Activated CD8-positive, alpha-beta memory T cell treated with anti-CD3 and anti-CD28 coated beads, Interleukin-2, amount 50 U/mL, for 1 hour (primary cell): ENCODE data around the gene GLIS1.

Experiments
- DNase-seq: peaks from one replicate; pipeline ENCODE4 v3.0.0-alpha.2; 2020; ENCODE audit errors: extremely low read depth

Gene GLIS1

DNA sequence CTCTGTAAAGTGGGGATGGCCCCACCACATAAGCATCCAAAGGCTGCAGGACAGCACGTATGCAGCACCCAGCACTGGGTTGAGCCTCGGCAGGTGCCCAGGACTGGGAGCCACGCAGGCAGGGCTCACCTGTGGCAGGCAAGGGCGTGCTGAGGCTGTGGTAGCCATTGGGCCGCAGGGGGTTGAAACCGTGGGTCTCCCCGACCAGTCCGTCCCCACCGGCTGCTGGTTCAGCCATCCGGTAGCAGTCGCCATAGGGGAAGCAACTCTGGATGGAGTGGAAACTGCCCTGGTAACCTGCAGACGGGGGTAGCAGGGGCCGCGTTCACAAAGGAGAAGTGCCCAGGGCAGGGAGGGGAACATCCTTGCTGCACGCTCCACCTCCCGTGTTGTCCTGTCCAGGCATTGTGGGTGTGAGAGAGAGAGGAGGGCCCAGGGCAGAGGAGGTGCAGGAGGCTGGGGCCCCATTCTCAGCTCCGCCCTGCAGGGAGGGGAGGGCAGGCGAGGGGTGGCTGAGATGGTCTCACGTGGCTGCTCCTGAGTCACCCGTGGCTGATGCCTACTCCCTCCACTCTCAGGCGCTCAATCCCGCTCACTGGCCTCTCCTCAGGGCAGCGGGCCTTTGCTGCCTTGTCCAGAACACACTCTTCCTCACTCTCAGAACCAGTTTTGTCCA lies 229.8 kb downstream of the GLIS1 start:
- no peak for DNase-seq

DNA sequence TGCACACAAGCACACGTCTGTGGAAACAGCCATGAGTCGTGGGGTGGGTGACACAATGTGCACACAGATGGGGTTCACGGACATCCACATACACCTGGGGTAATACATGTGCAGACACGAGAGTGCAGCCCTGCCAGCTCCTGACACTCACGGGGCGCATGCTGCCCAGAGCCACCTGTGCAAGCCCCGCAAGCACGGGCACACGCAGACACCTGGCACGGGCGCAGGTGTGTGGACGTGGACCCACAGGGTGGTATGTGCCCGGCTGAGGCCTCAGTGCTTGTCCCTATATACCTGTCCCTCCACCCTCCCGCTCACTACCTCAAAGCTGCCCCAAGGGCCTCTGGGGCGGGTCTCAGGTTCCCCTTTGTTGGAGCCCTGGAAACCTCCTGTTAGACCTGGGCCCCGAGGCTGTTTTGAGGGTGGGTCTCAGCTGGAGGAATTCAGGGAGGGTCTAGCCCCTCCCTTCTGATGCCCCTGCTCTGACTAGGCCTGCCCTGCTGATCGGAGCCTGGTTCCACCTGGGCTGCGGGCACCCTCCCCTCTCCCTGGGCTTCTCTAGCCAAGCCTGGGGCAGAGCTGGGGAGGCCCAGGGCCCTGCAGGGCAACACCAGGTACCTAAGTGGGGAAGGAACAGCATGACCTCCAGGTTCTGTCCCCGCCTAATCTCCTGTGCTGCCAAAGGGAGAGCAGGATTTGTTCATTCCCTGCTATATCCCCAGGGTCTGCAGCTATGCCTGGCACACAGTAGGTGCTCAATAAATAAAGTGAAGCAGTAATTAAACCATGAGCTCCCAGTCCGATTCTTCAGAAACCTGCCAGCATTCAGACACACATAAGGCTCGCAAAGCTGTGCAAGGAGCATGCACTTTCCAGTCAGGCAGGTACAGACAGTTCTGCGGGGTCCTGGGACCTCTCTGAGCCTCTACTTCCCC lies 230.6 kb downstream of the GLIS1 start:
- DNase-seq = no peak

DNA sequence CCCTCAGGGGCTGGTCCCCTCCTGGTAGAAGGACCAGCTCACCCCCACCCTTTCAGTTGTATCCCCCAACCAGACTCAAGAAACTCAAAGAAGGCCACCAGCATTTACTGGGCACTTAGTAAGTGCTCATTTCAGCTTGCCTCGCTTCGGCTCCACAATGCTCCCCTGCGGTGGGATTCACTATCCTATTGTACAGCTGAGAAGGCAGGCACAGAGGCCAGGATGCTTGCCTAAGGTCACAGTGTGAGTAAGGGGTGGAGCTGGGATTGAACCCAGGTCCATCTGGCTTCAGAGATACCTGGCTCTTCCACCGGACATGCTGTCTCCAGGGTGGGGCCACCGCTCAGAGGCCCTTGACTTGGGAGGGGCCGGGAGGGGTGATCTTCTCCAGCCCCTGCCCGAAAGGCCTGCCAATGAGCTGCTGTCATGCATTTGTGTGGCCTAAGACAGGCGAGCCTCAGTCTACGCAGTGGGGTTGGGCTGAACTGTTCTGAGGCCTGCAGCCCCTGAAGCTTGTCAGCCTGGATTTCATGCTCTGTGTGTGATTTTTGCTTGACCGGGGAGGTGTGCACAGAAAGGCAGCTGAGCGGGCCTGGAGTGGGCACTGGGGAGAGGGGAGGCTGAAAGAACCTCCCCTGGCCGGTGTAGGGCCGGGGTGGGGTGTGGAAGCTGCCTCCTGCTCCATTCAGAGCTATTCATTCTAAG lies 231.7 kb downstream of the GLIS1 start:
- DNase-seq = no peak

DNA sequence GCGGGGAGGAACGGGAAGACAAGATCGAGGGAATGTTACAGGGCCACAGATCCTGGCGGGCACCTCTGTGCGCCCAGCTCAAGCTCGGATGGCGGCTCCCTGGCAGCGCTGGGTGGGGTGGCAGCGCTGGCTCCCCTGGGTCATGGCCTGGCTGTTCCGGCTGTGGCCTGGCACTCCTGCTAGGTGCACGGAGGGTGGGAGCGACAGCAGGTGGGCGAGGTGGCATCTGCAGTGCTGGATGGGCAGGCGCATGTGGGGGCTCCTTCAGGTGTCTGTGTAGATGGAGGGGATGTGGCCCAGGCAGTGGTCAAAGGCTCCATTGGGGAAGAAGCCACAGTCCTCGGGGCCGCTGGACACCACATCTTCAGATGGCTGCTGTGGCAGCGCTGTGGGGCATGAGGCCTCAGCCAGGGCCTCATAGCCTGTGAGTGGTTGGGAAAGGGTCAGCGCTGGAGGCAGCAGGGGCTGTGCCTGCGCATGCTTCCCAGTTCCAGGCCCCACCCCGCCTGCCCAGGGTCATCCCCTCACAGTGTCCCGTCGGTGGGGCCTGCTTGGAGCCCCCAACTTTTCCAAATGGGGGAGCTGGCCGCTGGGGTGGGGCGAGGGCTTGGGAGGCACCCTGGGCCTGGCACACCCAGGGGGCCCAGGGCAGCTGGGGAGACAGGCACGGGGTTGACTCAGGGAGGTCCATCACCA lies 232.5 kb downstream of the GLIS1 start:
- DNase-seq = no peak

DNA sequence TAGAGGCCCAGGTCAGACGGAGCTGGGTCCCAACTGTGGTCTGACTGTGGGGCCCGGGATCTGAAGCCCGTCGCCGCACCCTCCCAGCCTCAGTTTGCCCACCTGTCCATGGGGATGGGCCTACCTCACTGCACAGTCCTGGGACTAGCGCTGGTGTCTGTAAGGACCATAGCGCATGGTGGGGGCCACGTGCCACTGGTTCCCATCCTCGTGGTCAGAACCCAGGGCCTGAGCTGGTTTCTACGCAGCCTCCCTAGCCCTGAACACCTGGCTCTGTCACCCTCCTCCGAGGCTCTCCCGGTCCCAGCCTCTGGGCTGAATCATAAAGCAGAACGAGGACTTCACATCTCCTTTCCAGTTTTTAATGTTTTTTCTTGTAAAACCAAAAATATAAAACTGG lies 233.1 kb downstream of the GLIS1 start:
- no peak for DNase-seq

DNA sequence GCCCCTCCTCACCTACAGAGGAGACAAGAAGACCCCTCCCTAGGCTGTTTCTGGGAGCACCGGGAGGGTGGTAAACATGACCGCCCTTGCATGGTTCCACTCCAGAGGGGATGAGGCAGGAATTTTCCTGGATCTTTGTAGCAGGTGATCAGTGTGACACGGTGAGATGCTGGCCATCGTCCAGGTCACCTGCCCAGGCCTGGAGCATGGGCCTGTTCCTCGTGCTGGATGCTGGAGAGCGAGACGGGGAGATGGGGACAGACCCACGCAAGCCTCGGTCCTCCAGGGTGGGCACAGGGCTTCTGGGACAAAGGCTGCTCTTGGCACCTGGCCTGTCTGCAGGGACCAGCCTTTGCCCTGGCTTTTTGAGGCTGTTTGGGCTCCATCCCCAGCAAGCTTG lies 233.6 kb downstream of the GLIS1 start:
- DNase-seq = no peak

DNA sequence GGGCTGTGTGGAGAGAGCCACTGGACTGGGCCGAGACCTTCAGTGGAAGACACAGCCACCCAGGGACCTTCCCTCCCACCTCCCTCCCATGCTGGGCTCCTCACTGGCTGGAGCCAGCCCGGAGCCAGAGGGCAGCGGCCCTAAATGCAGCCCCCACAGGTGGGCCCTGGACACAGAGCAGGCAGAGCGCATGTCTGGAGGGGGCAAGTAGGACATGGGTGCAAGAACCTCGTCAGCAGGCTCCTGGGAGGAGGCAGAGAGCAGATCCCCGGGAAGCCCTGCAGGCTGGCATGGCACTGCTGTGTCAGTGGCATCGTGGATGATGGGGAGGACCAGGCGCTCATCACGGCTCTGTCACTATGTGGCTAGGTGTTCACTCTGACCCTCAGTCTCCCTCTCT lies 234.1 kb downstream of the GLIS1 start:
- DNase-seq = no peak

DNA sequence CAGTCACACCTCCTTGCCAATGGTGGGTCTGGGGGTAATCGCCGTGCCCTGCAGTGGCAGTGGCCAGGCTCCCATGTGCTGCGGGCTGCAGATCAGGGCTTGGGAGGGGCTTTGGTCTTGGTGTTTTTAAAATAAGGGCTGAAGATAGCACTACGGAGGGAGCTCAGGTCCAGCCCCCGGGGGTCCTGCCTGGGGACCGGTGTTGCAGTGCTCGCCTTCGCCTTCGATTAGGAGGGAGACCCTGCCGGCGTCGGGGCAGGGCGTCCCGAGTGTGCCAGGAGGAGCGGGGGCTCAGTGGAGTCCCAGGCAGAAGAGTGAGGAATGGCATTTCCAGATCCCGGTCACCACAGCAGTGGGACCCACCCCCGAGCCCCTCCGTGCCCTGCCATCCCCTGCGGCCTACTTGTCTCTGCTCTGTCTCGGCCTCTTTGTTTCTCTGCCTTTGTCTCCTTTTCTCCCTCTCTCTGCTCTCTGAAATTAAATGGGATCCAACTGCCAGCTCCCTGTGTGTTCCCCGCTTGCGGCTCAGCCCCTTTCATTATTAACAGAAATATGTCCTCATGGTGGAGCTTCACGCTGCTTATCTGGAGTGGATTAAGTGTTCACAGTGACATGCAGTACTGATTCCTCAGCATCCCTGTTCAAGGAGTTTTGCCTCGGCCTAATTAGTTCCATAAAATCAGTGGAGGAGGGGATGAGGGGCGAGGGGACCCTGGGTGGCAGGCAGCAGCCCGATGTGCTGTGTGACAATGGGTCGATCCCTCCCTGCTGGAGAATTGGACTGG lies 235.3 kb downstream of the GLIS1 start:
- DNase-seq = no peak

DNA sequence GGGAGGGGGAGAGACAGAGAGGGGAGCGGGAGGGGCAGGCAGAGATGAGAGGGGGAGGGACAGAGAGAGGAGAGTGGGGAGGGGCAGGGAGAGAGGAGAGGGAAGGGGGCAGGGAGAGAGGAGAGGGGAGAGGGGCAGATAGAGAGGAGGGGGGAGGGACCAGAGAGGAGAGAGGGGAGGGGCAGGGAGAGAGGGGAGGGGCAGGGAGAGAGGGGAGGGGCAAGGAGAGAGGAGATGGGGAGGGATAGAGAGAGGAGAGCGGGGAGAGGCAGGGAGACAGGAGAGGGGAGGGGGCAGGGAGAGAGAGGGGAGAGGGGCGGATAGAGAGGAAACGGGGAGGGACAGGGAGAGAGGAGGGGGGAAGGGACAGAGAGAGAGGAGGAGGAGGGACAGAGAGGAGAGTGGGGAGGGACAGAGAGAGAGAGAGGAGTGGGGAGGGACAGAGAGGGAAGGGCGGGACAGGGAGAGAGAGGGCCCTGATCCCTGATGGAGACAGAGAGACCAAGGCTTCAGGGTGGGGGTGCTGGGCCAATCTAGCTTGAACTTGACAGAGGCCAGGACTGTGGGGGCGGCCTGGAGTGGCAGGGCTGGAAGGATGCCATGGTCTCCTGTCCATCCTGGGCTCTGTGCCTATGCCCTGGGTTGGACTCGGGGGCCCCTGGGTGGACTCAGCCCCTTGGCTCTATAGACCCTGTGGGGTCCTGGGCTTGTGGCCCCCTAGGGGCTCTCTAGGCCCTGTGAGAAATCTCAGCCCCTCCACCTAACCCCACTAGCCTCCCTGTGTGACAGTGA lies 236.1 kb downstream of the GLIS1 start:
- DNase-seq = no peak

DNA sequence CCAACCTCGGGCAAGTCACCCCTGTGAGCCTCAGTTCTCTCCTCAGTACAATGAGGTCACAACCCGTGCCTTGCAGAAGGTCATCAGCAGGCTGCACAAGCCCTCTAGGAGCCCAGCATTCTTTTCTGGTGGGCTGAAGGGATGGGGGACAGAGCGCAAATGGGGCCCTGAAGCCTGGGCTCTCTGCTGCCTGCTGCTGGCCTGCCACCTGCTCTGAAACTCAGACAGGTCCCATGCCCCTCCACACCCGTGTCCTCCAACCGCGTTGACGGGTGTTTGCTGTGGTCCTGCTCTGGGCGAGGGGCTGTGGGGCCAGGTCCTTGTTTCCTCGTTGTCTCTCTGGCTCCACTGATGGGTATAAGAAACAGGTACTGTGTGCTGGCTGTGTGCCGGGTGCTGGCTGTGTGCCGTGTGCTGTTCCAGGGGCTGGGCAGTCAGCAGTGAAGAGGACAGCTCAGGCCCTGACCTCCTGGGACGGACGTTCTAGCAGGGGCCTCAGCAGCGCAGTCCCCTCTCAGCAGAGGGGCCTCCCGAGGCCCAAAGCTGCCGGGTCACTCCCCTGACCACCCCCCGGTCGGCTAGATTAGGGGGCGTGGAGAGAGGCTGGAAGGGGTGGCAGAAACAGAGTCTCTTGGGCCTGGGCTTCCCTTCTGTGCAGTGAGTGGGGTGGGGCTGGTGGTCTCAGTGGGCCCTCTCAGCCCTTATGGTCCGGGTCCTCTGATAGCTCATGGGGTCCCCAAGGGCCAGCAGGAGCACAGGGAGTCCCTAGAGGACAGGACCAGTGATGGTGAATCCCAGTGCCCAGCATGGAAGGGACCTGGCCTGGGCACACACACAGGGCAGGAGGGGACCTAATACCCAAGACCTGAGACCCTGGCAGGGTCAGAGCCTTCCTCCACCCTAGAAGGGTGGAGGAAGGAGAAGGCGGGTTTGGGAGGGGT lies 237.6 kb downstream of the GLIS1 start:
- no peak for DNase-seq

DNA sequence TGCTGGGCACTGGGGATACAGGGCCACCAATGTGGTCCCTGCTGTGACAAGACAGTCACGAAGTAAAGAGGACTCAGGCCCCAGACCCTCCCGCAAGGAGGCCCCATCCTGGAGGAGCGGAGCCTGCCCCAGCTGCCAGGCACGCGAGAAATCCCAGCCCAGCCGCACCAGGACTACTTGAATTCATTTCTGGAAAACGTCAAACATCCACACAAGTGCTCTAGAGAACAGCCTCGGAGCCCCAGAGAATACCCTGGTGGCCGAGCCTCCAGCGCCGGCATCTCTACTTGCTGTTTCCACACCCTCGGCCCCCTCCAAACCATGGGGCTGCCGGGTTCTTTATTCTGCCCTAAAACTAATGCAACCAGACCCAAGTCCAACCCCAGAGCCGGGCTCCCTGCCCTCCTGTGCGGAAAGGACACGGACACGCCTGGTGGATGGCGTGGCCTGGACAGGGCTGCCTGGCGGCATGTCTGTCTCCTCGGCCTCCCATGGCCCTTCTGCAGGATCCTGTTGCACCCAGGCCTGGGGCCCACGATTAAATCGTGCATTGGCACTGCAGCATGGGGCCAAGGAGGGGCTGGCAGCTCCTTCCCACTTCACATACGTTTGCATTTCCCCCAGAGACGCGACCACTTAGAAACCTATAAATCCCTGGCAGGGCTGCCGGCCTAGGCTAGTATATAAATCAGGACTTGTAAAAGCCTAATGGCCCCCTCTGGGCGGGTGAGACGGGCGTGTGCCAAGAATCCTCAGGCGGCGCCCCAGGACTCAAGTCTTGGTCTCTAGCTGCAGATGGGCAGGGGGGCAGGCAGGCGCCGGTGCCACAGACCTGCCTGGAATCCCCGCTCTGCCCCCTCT lies 238.5 kb downstream of the GLIS1 start:
- no peak for DNase-seq

DNA sequence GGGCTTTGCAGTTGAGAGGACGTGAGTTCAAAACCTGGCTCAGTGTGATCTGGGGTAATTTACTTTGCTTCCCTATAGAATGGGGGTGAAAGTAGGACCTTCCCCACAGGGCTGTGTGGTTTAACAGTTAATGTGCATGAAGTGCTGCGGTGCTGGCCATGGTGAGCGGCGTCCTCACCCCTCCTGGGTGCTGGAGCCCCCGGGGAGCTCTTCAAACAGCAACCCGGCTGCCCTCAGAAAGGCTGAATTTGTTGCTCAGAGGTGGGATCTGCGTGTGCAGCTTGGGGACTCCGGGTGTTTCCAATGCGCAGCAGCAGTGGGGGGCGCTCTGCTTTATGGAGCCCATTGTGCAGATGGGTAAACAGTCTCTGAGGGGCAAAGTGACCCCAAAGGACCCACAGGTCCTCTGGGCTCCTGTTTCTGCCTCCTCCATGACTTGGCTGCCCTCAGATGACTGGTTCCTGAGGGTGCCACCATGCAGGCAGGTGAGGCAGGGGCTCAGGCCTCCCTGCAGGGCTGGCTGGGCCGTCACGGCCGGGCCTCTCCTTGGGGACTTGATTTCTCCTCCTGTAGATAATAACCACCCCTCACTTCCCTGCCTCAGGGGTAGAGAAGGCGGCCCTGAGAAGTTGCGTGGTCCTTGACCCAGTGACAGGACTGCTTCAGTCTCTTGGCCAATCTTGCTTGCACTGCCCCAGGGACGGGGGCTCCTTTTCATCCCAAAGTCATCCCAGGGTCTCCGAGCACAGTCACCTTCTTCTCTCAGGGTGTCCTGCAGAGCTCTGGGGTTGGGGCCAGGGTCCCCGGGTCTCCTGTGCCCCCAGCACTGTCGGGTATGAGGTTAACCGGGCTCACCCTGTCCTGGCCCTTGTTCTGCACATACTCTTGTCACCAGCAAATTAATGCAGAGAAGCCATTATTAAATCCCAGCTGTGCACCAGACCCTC lies 239.4 kb downstream of the GLIS1 start:
- no peak for DNase-seq

DNA sequence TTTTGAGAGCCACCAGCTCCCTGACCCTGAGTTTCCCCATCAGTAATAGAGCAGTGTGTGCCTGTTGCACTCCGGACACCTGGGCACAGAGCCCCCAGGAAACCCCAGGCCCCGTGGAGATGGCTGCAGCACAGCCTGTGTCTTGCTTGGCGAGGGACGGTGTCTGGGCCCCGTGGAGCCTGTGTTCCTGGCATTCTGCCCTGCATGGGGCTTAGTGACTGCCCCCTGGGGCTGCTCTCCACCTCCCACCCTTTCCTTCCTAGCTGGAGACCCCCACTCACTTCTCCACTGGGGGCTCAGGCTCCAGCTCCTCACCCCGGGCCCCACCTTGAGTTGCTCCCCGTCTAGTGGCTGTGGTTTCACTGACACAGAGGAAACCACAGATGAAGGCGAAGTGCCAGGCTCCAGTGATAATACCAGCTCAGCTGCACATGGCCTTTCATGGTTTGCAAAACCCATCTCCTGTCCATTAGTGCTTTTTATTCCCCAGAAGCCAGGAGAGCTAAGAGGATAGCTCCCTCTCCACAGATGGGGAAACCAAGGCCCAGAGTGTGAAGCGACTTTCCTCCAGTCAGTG lies 240.3 kb downstream of the GLIS1 start:
- no peak for DNase-seq

DNA sequence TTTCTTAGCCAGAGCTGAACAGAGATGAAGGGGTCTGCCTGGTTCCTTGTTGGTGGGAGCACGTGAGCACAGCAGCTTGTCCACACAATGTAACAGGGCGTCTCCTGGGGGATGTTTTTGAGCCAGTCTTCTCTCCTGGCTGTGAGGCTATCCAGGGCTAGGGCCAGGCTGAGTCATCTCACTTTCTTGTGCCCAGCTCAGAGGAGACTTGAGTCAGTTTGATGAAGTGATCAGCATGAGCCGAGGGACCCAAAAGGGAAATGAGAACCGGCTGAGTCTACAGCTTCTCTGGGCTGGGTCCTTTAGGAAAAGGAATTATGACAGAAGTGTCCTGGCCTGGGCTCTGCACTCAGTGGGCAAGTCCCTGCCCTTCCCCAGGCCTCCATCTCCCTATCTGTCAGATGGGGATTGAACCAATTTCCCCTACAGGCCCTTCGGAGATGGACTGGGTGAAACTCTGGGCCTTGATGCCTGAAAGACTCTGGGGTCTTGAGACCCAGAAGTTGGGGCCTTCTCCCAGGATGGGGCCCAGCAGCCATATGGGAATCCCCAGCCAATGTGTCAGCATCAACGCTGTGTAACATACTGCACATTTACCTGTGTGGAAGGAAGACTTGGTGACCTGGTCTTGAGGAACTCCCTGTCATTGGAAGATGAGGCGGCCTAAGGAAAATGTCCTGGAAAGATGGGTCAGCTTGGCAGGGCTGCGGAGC lies 243.2 kb downstream of the GLIS1 start:
- DNase-seq = no peak

DNA sequence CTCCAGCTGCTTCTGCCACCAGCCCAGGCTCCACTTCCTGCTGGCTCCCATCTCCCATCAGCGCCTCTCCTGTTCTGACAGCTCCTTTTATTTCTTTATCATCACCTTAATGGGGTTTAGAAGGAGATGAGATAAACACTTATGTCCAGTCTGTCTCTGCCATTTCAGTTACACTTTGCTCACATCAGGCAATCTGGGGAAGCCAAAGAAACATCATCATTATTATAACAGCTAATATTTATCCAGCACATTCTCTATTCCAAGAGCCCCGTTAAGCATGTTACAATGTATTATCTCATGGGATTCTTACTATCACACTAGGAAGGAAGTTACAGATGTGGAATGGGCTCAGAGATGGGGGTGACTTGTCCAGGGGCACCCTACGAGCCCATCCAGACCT lies 248.6 kb downstream of the GLIS1 start:
- no peak for DNase-seq

DNA sequence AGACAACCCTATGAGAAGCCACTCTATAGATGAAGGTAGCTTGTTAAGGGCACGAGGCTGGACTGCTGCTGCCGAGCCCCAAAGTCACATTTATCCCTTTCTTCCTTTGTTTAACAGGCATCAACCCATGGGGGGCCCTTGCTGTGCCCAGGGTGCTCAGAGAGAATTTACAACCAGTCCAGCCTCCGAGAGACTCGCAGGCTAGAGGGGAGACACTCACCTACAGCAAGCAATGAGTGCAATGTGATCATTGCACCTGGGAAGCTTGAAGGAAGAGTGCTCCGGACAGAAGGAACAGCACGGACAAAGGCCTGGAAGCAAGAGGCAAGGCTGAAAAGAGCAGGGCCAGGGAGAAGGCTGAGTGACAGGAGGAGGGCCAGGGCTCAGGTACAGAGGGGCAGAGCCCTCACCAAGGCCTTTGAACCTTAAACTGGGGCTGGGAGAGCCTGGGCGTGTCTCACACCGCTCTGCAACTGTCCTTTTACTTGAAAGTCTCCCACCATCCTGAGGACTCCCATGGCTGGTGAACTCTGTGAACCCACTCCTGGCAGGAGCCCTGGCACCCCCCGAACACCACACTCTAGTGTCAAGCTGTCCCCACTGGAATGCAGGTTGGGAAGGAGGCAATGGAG lies 252.5 kb downstream of the GLIS1 start:
- no peak for DNase-seq
